Activated CD4-positive, alpha-beta T cell treated with anti-CD3 and anti-CD28 coated beads for 36 hours (primary cell): ENCODE results near the gene TNFAIP3. TPM values are rescaled to one million over a fixed set of nuclear protein-coding genes. Genes with fewer than 3 reads are reported as not detected.

Source experiments
- ATAC-seq: fragments of 200-7000 bp; cut with Tn5 transposase; one replicate; pipeline ENCODE4 v1.10.0; 2021; ENCODE audit warnings: mild to moderate bottlenecking, moderate library complexity
- CTCF ChIA-PET: fragments of 350-600 bp; sonication (Branson Sonifier 250); formaldehyde crosslinking; loops from one replicate; lab custom pipeline; 2021; ENCODE audit warnings: antibody characterized with exemption; lab: Charles Lee
- POLR2A ChIA-PET: fragments of 350-600 bp; sonication (Branson Sonifier 250); formaldehyde crosslinking; loops from one replicate; lab custom pipeline; 2021; ENCODE audit warnings: antibody characterized with exemption, inconsistent platforms; lab: Charles Lee
- DNase-seq: peaks from one replicate; pipeline ENCODE4 v3.0.0-alpha.2; 2020
- H3K27ac Mint-ChIP-seq: one replicate; pipeline ENCODE4 v1.8.0; 2021; ENCODE audit warnings: mixed read lengths
- H3K27me3 Mint-ChIP-seq: one replicate; pipeline ENCODE4 v1.8.0; 2021; ENCODE audit warnings: mixed read lengths
- H3K36me3 Mint-ChIP-seq: one replicate; pipeline ENCODE4 v1.8.0; 2021; ENCODE audit warnings: low read depth, mixed read lengths
- H3K4me1 Mint-ChIP-seq: one replicate; pipeline ENCODE4 v1.8.0; 2021; ENCODE audit warnings: mixed read lengths
- H3K4me3 Mint-ChIP-seq: one replicate; pipeline ENCODE4 v1.8.0; 2021; ENCODE audit warnings: mild to moderate bottlenecking, moderate library complexity, mixed read lengths
- H3K9me3 Mint-ChIP-seq: one replicate; pipeline ENCODE4 v1.8.0; 2021; ENCODE audit warnings: low read depth, mixed read lengths
- intact Hi-C, 2 experiments: fragments of 100-400 bp; cut with DNase I in 1 of 2; cut with micrococcal nuclease in 1 of 2; formaldehyde crosslinking; loops; one replicate each; pipeline versions ENCODE4 v1.14.2 to v1.15.1; 2022 to 2024; cut with DNase I, micrococcal nuclease
- total RNA-seq, 2 experiments: library from RNA; stranded (reverse); gene quantifications; one replicate each; pipeline ENCODE4 v1.2.3, GENCODE V29; 2021

Gene TNFAIP3
- total RNA-seq, 2 experiments from 2014 or later: 284 to 371 TPM

DNA sequence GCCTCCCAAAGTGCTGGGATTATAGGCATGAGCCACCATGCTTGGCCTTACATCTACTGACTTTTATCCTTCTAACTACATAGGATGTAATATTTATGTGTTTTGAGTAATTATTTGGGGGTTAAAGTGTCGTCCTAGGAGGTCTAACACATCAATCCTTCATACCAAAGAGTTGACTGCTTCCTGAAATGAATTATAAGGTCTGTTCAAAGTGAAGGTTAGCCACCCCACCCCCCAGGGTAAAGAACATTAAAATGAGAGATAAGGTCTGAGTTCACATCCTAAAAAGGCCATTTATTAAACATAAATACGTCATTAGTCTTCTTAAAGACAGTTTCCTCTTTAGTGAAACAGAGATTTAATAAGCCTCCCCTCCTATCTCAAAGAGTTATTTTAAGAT lies 33.8 kb downstream of the TNFAIP3 start:
- no peaks in the 10 kb centered on the region for H3K9me3 Mint-ChIP-seq
- no peak overlapping the region for H3K4me3 Mint-ChIP-seq
- ChIA-PET POLR2A (no interaction called here), CTCF (interaction anchor here (0.8 to 2.1 kb wide), 4 partner anchors 19 to 100 kb away, joined by 3 to 10 read pairs (median 4); no protein-coding TSS in a partner anchor)
- ATAC-seq (no peak), DNase-seq (no peak)
- peaks cover 41% of the 10 kb centered on the region for H3K4me1 Mint-ChIP-seq
- H3K27me3 Mint-ChIP-seq: no peaks in the 10 kb centered on the region
- H3K36me3 Mint-ChIP-seq: peaks cover 3% of the 10 kb centered on the region
- intact Hi-C loops: no loop called here
- no peak overlapping the region for H3K27ac Mint-ChIP-seq

DNA sequence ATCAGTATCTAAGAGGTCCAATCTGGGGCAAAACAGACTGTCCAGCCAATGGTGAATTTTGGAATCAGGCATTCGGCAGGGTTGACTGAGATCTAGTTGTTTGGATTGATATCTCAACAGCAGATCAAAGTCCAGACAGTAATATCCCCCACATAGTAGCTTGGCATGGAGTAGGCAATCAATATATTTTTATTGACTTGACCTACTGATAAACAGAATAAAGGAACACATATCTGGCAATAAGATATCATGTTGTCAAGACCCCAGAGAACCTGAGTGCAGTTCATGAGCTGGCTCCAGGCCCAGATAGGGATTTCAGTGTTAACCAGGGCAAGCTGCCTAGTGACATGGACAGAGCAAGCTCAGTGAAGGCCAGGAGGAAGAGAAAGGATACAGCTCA lies 34.4 kb downstream of the TNFAIP3 start:
- Mint-ChIP-seq H3K36me3 (peaks cover 3% of the 10 kb centered on the region), H3K27me3 (no peaks in the 10 kb centered on the region), H3K4me3 (no peak overlapping the region), H3K27ac (peak overlapping the region; percentile 23), H3K4me1 (peaks cover 48% of the 10 kb centered on the region), H3K9me3 (no peaks in the 10 kb centered on the region)
- DNase-seq (no peak), ATAC-seq (no peak)
- ChIA-PET POLR2A (interaction anchor here (0.9 kb wide), 1 partner anchor 30 kb away, joined by 6 read pairs; no protein-coding TSS in a partner anchor), CTCF (interaction anchor here (0.7 to 2.1 kb wide), 12 partner anchors 9 to 208 kb away, joined by 3 to 10 read pairs (median 4); no protein-coding TSS in a partner anchor)
- intact Hi-C loops: no loop called here

DNA sequence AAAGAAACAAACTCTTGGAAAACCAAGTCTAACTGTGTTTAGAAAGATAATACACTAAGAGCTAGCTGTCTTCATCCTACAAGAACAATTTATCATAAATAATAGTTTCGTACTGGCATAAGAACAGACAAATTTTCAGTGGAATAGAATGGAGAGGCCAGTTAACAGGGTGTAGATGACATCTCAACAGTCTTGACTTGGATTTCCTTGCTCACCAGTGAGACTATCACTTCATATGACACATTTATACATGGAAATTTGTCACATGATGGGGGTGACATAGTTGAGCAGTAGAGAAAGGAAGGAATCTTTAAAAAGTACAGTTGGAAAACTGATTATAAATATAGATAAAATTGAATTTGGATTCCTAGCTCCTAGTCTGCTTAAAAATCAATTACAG lies 35.6 kb downstream of the TNFAIP3 start:
- peaks cover 52% of the 10 kb centered on the region for H3K4me1 Mint-ChIP-seq
- no peaks in the 10 kb centered on the region for H3K9me3 Mint-ChIP-seq
- H3K27ac Mint-ChIP-seq: peak overlapping the region; percentile 83
- intact Hi-C loops: loop anchor here in 1 of 2 experiments (2.0 kb wide), 1 partner anchor 20 kb away; no protein-coding TSS in a partner anchor
- no peak overlapping the region for H3K4me3 Mint-ChIP-seq
- DNase-seq: no peak
- CTCF ChIA-PET: interaction anchor here (0.7 to 2.1 kb wide), 5 partner anchors 21 to 61 kb away, joined by 3 to 10 read pairs (median 5); partner anchors contain the start of gene TNFAIP3
- H3K36me3 Mint-ChIP-seq: peaks cover 3% of the 10 kb centered on the region
- ATAC-seq: no peak
- no peaks in the 10 kb centered on the region for H3K27me3 Mint-ChIP-seq
- POLR2A ChIA-PET: interaction anchor here (1.0 kb wide), 1 partner anchor 25 kb away, joined by 3 read pairs; no protein-coding TSS in a partner anchor

GRCh38 chr6:137903274-137903932 lies 36.3 kb downstream of the TNFAIP3 start:
- Mint-ChIP-seq H3K9me3 (no peaks in the 10 kb centered on the region), H3K36me3 (peaks cover 3% of the 10 kb centered on the region), H3K27me3 (no peaks in the 10 kb centered on the region), H3K27ac (peak overlapping the region; percentile 98), H3K4me3 (no peak overlapping the region), H3K4me1 (peaks cover 54% of the 10 kb centered on the region)
- POLR2A ChIA-PET: interaction anchor here (0.6 kb wide), 1 partner anchor 101 kb away, joined by 7 read pairs; no protein-coding TSS in a partner anchor
- intact Hi-C loops: loop anchor here in 1 of 2 experiments (2.0 kb wide), 1 partner anchor 21 kb away; no protein-coding TSS in a partner anchor
- DNase-seq (no peak), ATAC-seq (no peak)
- CTCF ChIA-PET: interaction anchor here (1.4 kb wide), 1 partner anchor 36 kb away, joined by 3 read pairs; the partner anchor contains the start of gene TNFAIP3

DNA sequence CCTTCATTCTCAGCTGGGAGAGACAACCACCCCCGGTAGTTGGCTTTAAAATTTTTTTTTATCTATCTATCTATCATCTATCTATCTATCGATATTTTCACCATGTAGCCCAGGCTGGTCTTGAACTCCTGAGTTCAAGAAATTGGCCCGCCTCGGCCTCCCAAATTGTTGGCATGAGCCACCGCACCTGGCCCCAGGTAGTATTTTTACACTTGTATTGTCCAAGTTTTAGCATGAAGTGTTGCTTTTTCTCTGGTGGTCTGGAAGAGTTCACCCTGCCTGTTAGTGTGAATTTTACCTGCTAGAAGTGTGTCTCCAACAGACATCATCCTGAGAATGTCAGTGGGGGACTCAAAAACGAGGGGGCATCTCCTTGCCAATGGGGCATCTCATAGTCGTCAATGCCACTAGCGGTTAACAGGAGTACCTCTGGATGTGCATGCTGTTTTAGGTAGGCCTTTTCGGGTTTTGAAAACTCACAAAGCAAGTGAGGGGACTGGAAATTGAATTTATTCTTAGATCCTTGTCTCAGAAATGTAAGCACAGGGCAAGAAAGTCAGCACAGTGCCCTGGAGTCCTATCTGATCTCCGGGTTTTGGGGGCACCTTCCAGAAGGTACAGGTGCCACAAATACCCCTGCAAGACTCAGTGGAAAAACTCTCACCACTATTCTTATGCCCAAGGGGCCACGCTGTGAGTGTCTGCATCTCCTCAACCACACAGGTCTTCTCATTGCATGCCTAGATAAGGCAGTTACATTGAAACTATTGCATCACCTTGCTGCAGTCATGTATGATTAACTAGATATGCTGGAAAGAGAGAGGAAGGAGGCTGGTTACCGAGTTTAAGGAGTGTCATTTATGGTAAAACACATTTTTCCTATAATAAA lies 37.1 kb downstream of the TNFAIP3 start:
- ATAC-seq (peak; percentile 85), DNase-seq (peak; percentile 75)
- ChIA-PET CTCF (interaction anchor here (1.4 kb wide), 1 partner anchor 37 kb away, joined by 3 read pairs; the partner anchor contains the start of gene TNFAIP3), POLR2A (interaction anchor here (0.6 kb wide), 1 partner anchor 100 kb away, joined by 7 read pairs; no protein-coding TSS in a partner anchor)
- no peaks in the 10 kb centered on the region for H3K9me3 Mint-ChIP-seq
- no peaks in the 10 kb centered on the region for H3K27me3 Mint-ChIP-seq
- H3K27ac Mint-ChIP-seq: peak overlapping the region; percentile 98
- H3K36me3 Mint-ChIP-seq: peaks cover 3% of the 10 kb centered on the region
- peak overlapping the region; percentile 69 for H3K4me3 Mint-ChIP-seq
- peaks cover 62% of the 10 kb centered on the region for H3K4me1 Mint-ChIP-seq
- intact Hi-C loops: loop anchor here (1.0 to 2.0 kb wide), 8 partner anchors 21 to 226 kb away; no protein-coding TSS in a partner anchor

- Mint-ChIP-seq H3K4me1 (peaks cover 66% of the 10 kb centered on the region), H3K27me3 (no peaks in the 10 kb centered on the region), H3K36me3 (peaks cover 3% of the 10 kb centered on the region), H3K9me3 (no peaks in the 10 kb centered on the region), H3K27ac (peak overlapping the region; percentile 98), H3K4me3 (peak overlapping the region; percentile 69)
- intact Hi-C loops: loop anchor here (1.0 to 2.0 kb wide), 10 partner anchors 22 to 227 kb away; no protein-coding TSS in a partner anchor
- ATAC-seq: peak; percentile 73
- ChIA-PET POLR2A (interaction anchor here (1.5 kb wide), 1 partner anchor 27 kb away, joined by 5 read pairs; no protein-coding TSS in a partner anchor), CTCF (interaction anchor here (1.2 kb wide), 1 partner anchor 17 kb away, joined by 4 read pairs; no protein-coding TSS in a partner anchor)
- peak; percentile 94 for DNase-seq
Observed at GRCh38 chr6:137904822-137905617, 38.0 kb downstream of the TNFAIP3 start.

DNA sequence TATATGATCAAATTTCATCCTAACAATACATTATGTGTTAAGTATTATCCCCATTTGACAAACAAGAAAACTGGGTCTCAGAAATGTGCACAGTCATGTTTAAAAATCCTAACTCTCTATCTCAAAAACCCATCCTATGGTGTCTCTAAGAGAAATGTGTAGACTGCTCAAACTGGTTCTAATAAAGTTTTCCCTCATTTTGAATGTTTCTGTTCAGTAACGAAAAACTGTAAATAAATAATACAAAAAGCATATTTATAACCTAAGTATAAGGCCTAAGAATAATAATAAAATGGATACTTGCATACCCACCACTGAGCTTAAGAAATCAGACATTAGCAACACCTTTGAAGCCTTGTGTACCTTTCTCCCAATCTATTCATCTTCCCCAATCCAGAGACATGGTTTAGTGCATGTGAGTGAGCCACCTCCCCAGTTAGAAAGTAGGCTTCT lies 39.0 kb downstream of the TNFAIP3 start:
- CTCF ChIA-PET: interaction anchor here (1.2 kb wide), 1 partner anchor 18 kb away, joined by 4 read pairs; no protein-coding TSS in a partner anchor
- no peak for ATAC-seq

DNA sequence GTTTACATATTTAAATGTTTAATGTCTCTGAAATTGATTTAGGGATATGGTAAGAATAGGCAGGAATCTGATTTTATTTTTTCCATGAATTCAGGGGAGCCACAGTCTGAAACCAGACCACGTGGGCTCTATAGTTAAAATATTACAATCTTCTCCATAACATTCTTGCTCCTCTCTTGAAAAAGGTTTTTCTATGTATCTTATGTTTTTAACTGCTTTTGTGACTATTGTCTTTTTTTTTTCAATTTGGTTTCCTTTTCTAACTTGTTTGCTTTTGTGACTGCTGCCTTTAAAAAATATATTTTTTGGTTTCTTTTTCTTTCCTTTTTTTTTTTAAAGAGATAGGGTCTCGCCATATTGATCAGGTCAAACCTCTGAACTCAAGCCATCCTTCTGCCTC lies 40.1 kb downstream of the TNFAIP3 start:
- intact Hi-C loops: no loop called here
- Mint-ChIP-seq H3K9me3 (no peaks in the 10 kb centered on the region), H3K4me1 (peaks cover 87% of the 10 kb centered on the region), H3K36me3 (peaks cover 3% of the 10 kb centered on the region), H3K27me3 (no peaks in the 10 kb centered on the region), H3K27ac (peak overlapping the region; percentile 55), H3K4me3 (peak overlapping the region; percentile 17)
- ChIA-PET CTCF (no interaction called here), POLR2A (no interaction called here)
- DNase-seq (no peak), ATAC-seq (no peak)

More for the DNA sequence above, 39.0 kb downstream of the TNFAIP3 start:
- H3K9me3 Mint-ChIP-seq: no peaks in the 10 kb centered on the region
- DNase-seq: no peak
- H3K4me1 Mint-ChIP-seq: peaks cover 76% of the 10 kb centered on the region
- H3K27ac Mint-ChIP-seq: peak overlapping the region; percentile 77
- H3K27me3 Mint-ChIP-seq: no peaks in the 10 kb centered on the region
- peak overlapping the region; percentile 10 for H3K4me3 Mint-ChIP-seq
- intact Hi-C loops: no loop called here
- POLR2A ChIA-PET: interaction anchor here (1.5 kb wide), 1 partner anchor 28 kb away, joined by 5 read pairs; no protein-coding TSS in a partner anchor
- peaks cover 3% of the 10 kb centered on the region for H3K36me3 Mint-ChIP-seq

GRCh38 chr6:137909533-137909932 lies 42.5 kb downstream of the TNFAIP3 start:
- H3K36me3 Mint-ChIP-seq: peaks cover 5% of the 10 kb centered on the region
- POLR2A ChIA-PET: no interaction called here
- no peak for ATAC-seq
- CTCF ChIA-PET: interaction anchor here (0.9 to 1.6 kb wide), 2 partner anchors 66 to 76 kb away, joined by 4 to 5 read pairs; no protein-coding TSS in a partner anchor
- DNase-seq: no peak
- H3K9me3 Mint-ChIP-seq: peaks cover 14% of the 10 kb centered on the region
- intact Hi-C loops: no loop called here
- H3K27ac Mint-ChIP-seq: peak overlapping the region; percentile 93
- H3K27me3 Mint-ChIP-seq: no peaks in the 10 kb centered on the region
- H3K4me1 Mint-ChIP-seq: peaks cover 70% of the 10 kb centered on the region
- peak overlapping the region; percentile 34 for H3K4me3 Mint-ChIP-seq

DNA sequence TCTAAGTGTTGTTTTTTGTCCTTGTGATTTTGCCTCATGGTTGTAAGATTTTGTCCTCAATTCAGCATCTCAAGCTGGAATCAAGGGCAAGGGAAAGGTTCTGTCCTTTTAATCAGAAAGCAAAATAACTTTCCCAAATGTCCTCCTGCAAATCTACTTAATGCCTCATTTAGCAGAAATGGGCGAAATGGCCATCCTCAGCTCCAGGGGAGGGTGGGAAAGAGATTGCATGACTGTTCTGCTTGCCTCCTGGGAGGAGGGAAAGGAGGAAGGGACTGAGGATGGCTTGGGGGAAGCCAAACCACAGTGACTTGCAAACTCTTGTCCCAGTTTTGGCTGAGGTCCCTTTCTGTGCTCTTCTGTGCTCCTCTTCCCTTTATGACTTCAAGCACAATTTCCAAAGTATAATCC lies 43.4 kb downstream of the TNFAIP3 start:
- ChIA-PET POLR2A (interaction anchor here (0.7 to 1.2 kb wide), 4 partner anchors 17 to 194 kb away, joined by 3 to 4 read pairs (median 4); no protein-coding TSS in a partner anchor), CTCF (interaction anchor here (0.8 to 2.2 kb wide), 12 partner anchors 9 to 211 kb away, joined by 3 to 13 read pairs (median 3); no protein-coding TSS in a partner anchor)
- peak; percentile 3 for ATAC-seq
- H3K36me3 Mint-ChIP-seq: peaks cover 5% of the 10 kb centered on the region
- peak overlapping the region; percentile 74 for H3K27ac Mint-ChIP-seq
- H3K9me3 Mint-ChIP-seq: peaks cover 18% of the 10 kb centered on the region
- H3K4me3 Mint-ChIP-seq: no peak overlapping the region
- no peaks in the 10 kb centered on the region for H3K27me3 Mint-ChIP-seq
- H3K4me1 Mint-ChIP-seq: peaks cover 63% of the 10 kb centered on the region
- intact Hi-C loops: no loop called here
- no peak for DNase-seq
